GM21367 (cell line): Measurements from ENCODE around the gene PDZD2.
A peak's percentile ranks its signal among the peaks of the same experiment; 100 is the strongest.
"Not testable (repeated sequence)": the region's sequence is repeated elsewhere in the genome, so short reads cannot be mapped to it uniquely, and the experiment has no call there.

Experiments
- ATAC-seq: cut with Tn5 transposase; IDR thresholded peaks from one replicate; pipeline ENCODE4 v1.9.1; 2021; ENCODE audit not compliant: unreplicated experiment

The PDZD2 gene

GRCh38 chr5:31996909-31997308 lies 358.0 kb downstream of the PDZD2 start:
- ATAC-seq: no peak

GRCh38 chr5:31999470-31999869 lies 360.5 kb downstream of the PDZD2 start:
- ATAC-seq: no peak

GRCh38 chr5:32000731-32001130 lies 361.8 kb downstream of the PDZD2 start:
- ATAC-seq: no peak

GRCh38 chr5:32001284-32001683 lies 362.4 kb downstream of the PDZD2 start:
- ATAC-seq: no peak

GRCh38 chr5:32001707-32002106 lies 362.8 kb downstream of the PDZD2 start:
- ATAC-seq: no peak

- no peak for ATAC-seq
These were observed 363.8 kb downstream of the PDZD2 start for GRCh38 chr5:32002755-32003154.

GRCh38 chr5:32003981-32004380 lies 365.1 kb downstream of the PDZD2 start:
- peak; percentile 9 for ATAC-seq

- ATAC-seq: peak; percentile 78
These were observed 365.5 kb downstream of the PDZD2 start for GRCh38 chr5:32004404-32004803.

GRCh38 chr5:32008746-32009145 lies 369.8 kb downstream of the PDZD2 start:
- no peak for ATAC-seq

- no peak for ATAC-seq
These were observed 374.7 kb downstream of the PDZD2 start for GRCh38 chr5:32013658-32014057.

- ATAC-seq: no peak
These were observed 375.3 kb downstream of the PDZD2 start for GRCh38 chr5:32014096-32014745.

GRCh38 chr5:32015262-32015661 lies 376.3 kb downstream of the PDZD2 start:
- ATAC-seq: not testable (repeated sequence)

GRCh38 chr5:32017692-32018367 lies 378.9 kb downstream of the PDZD2 start:
- ATAC-seq: no peak

GRCh38 chr5:32018476-32019436 lies 379.8 kb downstream of the PDZD2 start:
- ATAC-seq: no peak

GRCh38 chr5:32020271-32020670 lies 381.3 kb downstream of the PDZD2 start:
- ATAC-seq: peak; percentile 86

GRCh38 chr5:32020946-32021345 lies 382.0 kb downstream of the PDZD2 start:
- no peak for ATAC-seq

GRCh38 chr5:32021771-32022170 lies 382.8 kb downstream of the PDZD2 start:
- no peak for ATAC-seq

- no peak for ATAC-seq
These were observed 383.7 kb downstream of the PDZD2 start for GRCh38 chr5:32022638-32023037.

- ATAC-seq: no peak
These were observed 384.9 kb downstream of the PDZD2 start for GRCh38 chr5:32023816-32024215.

GRCh38 chr5:32024751-32025150 lies 385.8 kb downstream of the PDZD2 start:
- ATAC-seq: no peak

- no peak for ATAC-seq
These were observed 388.3 kb downstream of the PDZD2 start for GRCh38 chr5:32027093-32027716.
